ENCODE data around the gene CKMT1A.
"Not testable (repeated sequence)": the region's sequence is repeated elsewhere in the genome, so short reads cannot be mapped to it uniquely, and the experiment has no call there.

CKMT1A gene

DNA sequence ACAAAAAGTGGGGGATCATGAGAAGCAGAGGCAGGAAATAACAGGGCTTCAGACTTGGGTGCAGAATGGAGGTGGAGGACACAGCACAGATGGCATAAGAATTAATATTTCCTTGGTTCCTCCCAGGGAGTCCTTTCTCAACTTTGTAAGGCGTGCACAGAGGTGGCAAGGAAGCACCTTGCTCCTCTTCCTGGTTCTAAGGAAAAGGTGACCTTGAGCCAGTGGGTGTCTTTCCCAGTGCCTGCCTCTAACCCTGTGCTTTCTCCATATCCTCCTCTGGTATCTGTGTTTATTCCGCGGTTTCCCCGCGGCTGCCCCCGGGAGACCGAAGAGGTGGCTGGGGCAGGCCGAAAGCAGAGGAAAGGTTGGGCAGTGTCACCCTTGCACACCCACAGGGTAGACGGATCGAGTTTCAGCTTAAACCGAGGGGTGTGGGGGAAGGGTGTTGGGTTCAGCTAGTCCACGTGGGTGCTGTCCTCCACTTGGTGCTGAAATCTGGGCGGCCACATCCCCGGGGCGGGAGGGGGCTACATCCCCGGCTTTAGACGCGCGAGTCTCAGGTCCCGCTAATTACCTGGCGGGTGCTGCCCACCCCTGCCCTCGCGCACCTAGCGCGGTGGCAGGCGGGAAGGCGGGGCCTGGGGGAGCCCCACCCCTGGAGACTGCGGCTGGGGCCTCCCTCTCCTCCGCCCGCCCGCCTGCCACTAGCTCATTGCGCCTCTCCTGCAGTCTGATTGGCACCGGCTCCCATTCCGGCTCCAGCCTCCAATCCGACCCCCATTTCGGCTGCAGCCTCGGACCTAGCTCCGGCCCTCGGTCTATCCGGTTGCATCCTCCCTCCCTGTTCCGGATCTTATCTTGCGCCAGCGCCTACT is at the start of gene CKMT1A:
TSS of gene CKMT1A (plus strand) at position 712 of the 875 bp plus-strand sequence. CDS start 192 bp downstream, outside the sequence.
- not testable (repeated sequence) for DNase-seq (ENCODE audit: low spot score)

DNA sequence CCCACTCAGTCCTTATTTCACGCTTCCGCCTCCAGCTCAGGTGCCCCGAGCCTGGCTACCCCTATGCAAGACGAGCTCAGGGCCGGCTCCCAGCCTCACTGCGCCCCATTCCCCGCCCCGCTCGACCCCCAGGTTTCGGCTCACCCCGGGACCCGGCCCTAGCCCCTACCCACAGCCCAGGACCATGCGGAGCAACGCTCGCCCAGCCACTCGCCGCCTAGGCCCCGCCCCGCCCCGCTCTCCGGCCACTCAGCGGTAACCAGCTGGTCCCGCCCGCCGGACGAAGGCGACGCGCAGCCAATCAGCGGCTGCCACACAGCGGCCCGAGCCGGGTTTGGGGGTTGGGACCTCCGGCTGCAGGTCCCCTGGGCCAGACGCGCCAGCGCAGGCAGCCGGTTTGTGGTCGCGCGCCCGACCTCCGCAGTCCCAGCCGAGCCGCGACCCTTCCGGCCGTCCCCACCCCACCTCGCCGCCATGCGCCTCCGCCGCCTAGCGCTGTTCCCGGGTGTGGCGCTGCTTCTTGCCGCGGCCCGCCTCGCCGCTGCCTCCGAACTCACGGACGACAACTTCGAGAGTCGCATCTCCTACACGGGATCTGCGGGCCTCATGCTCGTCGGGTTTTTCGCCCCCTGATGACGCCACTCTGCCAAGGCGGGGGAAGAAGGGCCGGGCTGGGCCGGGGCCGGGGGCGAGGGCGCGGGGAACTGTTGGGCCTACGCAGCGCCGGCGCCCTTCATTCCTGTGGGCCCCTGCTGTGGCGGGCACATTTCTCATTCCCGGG is 44.8 kb upstream of the CKMT1A start, which contains the start of gene CATSPER2:
TSS of gene CATSPER2 (minus strand) at position 196 of the 781 bp plus-strand sequence. CDS start 783 bp downstream, outside the sequence.
- DNase-seq (ENCODE audit: low spot score), result no peak

DNA sequence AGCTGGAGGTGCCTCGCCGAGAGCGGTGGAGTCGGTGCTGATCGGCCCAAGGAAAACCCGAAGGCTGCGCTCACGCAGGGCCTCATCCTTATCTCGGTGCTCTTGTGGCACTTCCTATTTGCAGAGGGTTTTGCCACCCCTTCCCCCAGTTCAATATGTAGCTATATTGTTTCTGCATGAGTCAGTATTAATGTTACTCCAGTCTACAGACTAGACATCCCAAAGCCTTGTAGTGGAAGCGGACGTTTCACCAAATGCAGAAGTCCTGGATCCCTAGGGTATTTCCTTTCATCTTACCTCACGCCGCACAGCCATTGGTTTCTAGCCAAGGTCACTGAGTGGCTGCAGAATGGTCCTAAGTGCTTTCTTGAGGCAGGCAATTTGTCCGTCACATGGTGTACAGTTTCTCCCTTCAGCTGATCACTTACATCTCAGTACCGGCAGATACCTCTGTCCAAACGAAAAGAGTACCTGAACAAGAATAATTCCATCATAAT is 44.2 kb upstream of the CKMT1A start:
- not testable (repeated sequence) for DNase-seq (ENCODE audit: low spot score)

DNA sequence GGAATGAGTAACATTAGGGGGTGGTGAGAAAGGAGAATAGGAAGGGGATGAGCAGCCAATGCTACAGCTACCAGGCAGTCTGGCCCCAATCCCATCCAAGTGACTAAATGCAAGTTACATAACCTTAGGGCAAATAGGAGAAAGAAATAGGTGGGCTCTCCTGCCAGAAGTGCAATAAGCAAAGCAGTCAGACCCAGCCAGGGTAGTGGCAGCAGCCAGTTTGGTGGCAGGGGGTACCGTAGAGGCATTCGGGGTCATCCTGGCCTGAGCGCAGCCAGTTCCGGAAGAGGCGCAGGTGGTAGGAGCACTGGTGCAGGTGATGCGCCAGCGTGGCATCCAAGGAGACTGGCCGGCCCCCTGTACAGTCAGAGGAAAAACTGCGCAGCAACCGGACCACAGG is 33.9 kb upstream of the CKMT1A start:
- DNase-seq (ENCODE audit: low spot score), result not testable (repeated sequence)

DNA sequence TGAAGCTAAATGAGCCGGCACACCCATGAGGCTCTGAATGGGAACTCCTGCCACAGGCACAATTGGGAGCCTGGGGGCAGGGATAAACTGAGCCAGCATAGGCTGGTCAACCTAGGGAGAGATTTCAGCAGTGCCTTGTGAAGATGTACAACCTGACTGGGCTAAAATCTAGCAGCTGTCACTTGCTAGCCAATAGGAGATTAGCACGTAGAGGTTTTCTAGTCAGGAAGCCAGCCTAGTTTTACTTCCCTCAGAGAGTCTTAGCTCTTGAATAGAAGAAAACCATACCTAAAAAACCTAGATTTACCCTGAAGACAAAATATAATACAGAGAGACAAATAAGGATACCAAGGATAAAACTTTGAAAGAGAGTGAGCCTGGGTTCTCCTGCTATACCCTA is 31.4 kb upstream of the CKMT1A start:
- not testable (repeated sequence) for DNase-seq (ENCODE audit: low spot score)

DNA sequence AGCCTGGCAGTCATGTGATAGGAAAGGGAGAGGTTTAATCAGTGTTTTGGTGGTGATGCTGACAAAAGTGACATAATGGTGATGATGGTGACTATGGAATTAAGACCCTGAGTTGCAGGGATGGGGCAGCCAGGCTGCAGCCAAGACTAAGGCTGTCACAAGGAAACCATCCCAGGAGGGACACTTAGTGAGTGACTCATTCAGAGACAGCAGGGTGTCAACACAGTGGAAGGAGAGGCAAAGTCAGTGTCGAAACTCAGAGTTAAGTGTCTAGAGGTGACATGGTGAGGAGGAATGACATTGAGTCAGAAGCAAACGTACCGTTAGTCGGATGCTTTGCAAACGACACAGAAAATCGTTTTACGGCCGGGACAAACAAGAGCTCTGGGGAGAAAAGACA is 30.3 kb upstream of the CKMT1A start:
- DNase-seq (ENCODE audit: low spot score), result not testable (repeated sequence)

DNA sequence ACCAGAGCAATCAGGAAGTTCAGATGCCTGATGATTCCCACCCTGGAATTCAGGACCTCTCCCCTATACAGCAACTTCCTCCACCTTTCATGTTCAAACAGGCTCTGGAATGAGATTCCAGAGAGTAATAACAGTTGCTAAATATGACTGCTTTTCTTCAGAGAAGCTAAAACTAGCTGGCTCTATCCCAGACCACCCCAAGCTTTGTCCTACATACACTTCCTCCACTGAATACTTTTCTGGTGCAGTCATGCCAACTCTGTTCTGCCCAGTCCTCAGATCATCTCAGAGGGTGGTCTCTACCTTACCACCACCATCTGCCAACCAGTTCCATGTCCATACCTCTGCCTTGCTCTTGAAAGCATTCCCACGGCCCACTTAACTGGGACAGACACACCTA is 27.5 kb upstream of the CKMT1A start:
- not testable (repeated sequence) for DNase-seq (ENCODE audit: low spot score)

DNA sequence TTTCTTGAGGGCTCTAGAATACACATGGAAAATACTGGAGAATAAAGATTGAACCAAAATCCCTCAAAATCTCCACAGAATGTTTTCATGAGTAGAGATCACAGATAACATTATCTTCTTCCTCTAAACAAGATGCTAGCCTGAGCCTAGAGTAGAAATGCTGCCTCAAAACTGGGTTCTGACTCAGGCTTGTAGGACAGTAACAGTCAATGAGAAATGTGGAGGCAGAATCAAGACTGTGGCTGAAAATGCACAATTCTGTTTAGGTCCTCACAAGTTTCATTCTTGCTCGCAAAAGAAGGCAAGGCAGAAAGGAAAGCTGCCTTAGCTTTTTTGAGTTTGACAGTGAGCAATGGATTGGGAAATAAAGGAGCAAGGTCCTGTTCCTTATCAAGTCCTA is 19.5 kb upstream of the CKMT1A start:
- not testable (repeated sequence) for DNase-seq (ENCODE audit: low spot score)

DNA sequence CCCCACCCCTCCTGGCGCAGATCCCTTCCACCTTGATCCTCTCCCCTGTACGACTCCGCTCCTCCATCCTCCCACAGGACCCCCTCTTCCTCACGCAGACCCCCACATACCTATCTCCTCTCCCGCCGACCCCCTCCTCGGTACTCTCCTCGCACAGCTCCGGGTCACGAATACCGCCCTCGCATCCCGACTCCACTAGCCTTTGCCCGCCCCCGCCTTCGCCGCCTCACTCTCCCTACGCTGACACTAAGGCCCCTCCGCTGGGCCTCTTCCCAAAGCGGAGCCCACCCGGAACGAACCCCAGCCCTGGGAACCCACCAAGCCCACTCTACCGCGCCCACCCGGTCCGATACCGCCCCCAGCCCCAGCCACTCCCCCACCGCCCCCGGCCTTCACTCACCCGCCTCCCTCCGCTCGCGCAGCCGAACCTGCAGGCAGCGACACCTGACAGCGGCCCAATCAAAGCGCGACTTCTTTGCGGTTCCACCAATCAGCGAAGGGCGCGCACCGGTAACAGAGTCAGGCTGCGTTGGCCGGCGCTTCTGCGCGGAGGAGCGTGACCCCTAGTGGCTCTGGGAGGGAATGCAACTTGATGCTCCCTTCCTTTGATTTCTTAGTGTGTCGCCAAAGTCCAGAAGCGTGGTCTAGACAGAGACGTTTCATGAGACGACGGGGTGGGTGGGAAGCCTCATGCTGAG is 3.9 kb upstream of the CKMT1A start:
- DNase-seq (ENCODE audit: low spot score), result not testable (repeated sequence)

DNA sequence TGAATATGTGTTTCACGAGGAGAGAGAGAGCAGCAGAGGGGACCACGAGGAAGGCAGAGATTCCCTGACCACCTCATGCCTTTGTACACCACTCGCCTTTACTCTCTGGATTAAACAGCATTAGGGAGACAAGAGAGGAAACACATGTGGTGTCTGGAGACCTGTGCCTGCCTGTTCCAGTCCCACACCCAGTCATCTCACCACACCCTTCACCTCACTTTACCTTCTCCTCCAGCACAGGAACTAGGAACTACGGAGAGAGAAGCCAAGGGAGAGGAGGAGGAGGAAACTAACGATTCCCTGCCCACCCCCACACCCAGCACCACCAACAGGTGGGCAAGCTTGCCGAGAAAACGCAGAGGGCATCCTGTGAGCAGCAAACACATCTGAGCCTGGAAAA is 980 bp upstream of the CKMT1A start:
- not testable (repeated sequence) for DNase-seq (ENCODE audit: low spot score)

DNA sequence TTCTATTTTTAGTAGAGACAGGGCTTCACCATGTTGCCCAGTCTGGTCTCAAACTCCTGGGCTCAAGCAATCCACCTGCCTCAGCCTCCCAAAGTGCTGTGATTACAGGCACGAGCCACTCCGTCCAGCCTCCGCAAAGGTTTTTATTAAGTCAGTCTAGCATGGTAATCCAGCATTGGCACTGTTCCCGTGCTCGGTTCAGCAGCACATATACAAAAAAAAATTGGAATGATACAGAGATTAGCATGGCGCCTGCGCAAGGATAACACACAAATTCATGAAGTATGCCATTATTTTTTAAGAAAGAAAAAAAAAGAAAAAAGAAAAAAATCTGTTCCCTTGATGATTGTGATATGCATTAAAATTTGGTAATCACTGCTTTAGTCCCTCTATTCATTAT is 8.5 kb downstream of the CKMT1A start:
- DNase-seq (ENCODE audit: low spot score), result peak; percentile 17

DNA sequence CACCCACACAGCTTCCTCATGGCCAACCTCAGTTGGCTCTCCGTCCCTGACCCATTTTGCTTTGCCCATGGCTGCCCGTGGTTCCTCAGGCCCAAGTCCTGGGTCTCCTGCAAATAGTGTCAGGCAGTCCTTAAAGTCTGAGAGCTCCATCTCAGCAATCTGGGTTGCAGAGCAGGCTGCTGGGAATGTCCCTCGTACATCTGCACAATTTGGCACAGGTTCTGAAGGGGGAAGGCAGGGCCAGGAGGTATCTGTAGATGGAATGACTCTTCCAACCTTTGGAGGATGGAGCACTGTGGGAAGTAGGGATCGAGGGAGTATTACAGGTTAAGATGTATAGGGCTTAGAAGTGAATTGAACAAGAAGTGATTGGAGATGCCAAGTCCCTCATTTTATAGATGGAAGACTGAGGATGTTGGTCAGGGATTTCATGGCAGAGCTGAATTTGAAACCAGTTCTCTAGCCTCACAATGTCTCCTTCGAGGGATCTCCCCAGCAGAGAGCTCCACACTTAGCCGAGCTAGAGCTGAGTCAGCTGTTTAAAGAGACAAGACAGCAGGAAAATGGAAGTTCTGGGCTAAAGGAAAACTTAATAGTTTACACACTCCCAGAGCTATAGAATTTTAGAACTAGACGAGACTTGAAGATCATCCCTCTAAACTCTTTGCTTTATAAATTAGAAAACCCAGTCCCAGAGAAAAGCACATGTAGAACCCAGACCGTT is 9.2 kb downstream of the CKMT1A start:
- DNase-seq (ENCODE audit: low spot score), result no peak

DNA sequence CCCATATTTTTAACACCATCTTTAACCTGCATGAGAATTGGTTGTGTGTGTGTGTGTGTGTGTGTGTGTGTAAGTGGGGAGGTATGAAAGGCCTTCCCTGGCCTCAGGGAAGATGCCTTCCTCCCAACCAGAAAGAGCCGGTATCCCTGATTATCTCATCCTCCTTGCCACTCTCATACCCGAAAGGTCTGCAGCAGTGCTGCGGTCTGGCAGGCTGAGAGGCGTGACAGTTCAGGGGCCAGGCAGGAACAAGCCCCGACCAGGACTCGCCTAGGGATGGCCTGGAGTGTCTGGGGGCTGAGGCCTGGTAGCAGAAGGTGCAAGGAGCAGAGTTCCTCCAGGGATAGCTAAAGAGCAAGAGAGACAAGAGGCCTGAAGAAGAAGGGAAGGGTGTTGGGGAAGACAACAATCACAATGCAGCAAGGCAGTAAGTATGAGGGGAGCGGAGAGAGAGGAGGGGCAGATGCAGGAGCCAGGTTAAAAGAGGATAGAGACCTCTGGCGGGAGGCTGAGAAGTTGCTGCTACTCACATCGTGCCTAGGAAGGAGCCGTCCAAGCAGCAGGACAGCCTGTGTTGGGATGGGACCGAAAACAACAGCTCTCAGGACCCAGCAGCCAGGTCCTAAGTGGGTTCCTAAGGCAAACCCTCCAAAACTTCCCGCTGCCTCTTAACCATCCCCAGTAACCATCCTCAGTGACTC is 16.9 kb downstream of the CKMT1A start:
- DNase-seq (ENCODE audit: low spot score), result not testable (repeated sequence)

DNA sequence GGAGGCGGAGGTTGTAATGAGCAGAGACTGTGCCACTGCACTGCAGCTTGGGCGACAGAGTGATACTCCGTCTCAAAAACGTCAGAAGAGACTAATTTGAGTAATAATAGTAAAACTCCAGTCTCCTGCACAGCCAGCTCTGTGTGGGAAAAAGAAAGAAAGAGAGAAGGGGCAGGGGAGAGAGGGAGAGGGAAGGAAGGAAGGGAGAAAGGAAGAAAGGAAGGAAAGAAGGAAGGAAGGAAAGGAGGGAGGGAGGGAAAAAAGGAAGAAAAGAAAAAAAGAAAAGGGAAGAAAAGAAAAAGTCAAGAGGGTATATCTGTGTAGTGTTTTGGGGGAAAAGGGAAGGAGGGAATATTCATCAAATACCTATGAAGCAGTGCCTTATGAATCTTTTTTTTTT is 29.5 kb downstream of the CKMT1A start:
- DNase-seq (ENCODE audit: low spot score), result no peak

DNA sequence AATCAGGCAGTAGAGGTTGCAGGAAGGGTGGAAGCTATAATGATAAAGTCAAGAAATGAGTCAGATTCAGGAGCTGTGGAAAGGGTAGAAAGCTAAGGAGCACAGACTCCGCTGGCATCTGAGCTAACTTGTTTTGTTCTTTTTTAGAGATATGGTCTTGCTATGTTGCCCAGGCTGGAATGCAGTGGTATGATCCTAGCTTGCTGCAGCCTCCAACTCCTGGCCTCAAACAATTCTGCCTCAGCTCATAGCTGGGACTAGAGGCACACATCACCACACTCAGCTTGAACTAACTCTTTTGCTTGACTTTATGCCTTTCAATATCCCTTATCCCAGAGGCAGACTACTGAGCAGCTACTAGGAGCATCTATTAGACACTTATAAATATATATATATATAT is 32.6 kb downstream of the CKMT1A start:
- DNase-seq (ENCODE audit: low spot score), result not testable (repeated sequence)

DNA sequence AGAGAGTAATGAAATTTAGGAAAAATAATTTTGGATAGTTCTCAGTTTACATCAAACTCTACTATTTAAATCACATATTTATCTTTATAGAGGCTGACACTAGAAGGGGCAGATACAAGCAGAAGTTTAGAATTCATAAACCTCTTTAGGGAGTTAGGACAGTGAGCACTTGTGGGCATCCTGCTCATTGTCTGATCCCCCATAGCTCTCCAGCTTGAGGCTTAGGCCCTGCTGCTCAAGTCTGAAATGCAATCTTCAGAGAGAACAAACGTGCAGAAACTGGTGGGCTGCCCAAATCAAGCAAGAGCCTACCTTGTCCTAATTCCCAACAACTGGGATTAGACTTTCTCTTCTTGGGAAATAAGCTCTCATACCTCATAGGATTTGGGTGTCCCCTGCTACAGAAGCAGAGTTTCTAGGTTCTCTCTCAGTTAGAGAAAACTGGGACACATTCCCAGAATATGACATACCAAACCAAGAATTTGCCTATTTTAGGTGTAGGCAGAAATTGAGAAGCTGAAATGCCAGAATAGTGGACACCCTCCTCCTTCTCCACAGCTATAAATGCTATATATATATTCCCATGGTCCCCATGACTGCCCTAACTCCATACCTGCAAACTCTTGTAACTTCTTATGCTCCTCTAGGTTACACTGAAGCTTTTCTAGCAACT is 34.5 kb downstream of the CKMT1A start:
- not testable (repeated sequence) for DNase-seq (ENCODE audit: low spot score)

DNA sequence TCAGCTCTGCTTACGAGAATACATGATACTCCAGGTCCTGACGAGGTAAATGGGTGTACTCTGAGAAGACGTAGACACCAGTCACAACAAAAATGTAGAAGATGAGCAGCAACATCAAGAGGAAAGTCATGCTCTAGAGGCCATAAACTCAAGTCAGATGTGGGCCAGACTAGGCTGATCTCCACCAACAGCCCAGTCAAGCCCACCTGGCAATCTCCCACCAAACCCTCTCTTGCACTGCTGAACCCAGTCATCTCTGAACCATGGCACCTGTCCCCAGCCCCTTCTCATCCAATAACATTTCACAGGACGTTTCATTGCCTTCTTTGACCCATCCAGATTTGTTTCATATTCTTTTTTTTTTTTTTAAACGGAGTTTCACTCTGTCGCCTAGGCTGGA is 41.8 kb downstream of the CKMT1A start:
- DNase-seq (ENCODE audit: low spot score), result no peak

DNA sequence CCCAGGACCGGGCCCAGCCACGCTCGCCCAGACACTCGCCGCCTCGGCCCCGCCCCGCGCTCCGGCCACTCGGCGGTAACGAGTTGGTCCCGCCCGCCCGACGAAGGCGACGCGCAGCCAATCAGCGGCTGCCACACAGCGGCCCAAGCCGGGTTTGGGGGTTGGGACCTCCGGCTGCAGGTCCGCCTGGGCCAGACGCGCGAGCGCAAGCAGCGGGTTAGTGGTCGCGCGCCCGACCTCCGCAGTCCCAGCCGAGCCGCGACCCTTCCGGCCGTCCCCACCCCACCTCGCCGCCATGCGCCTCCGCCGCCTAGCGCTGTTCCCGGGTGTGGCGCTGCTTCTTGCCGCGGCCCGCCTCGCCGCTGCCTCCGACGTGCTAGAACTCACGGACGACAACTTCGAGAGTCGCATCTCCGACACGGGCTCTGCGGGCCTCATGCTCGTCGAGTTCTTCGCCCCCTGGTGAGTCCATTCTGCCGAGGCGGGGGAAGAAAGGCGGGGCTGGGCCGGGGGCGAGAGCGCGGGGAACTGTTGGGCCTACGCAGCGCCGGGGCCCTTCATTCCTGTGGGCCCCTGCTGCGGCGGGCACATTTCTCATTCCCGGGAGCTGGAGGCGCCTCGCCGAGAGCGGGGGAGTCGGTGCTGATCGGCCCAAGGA is 52.7 kb downstream of the CKMT1A start, which contains the start of gene PDIA3:
TSS of gene PDIA3 (plus strand) at position 194 of the 658 bp plus-strand sequence. CDS start at position 296, 102 bp downstream.
- peak; percentile 96 for DNase-seq (ENCODE audit: low spot score)

DNA sequence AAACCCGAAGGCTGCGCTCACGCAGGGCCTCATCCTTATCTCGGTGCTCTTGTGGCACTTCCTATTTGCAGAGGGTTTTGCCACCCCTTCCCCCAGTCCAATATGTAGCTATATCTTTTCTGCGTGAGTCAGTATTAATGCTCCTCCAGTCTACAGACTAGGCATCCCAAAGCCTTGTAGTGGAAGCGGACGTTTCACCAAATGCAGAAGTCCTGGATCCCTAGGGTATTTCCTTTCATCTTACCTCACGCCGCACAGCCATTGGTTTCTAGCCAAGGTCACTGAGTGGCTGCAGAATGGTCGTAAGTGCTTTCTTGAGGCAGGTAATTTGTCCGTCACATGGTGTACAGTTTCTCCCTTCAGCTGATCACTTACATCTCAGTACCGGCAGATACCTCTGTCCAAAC is 53.2 kb downstream of the CKMT1A start:
- DNase-seq (ENCODE audit: low spot score), result not testable (repeated sequence)
